Measurements from ENCODE around the gene GET4. TPM values are rescaled to one million over a fixed set of nuclear protein-coding genes. Genes with fewer than 3 reads are reported as not detected.

Gene GET4
- total and polyA plus RNA-seq, 4 donors: 19.5 to 34.7 (median 27.3) TPM

GRCh38 chr7:929311-929711 is 53.0 kb downstream of the GET4 start (continued):
- TF ChIP-seq NR2F2 (IDR thresholded peaks at IDR 0.05): no peak
- no peak for TF ChIP-seq RXRA (IDR thresholded peaks at IDR 0.05)
- no peak for TF ChIP-seq RAD21 (IDR thresholded peaks at IDR 0.05)
- no peak for TF ChIP-seq SP1 (IDR thresholded peaks at IDR 0.05)
- no peak for TF ChIP-seq FOXA2 (IDR thresholded peaks at IDR 0.05)

GRCh38 chr7:930975-931758 is 54.8 kb downstream of the GET4 start:
- no peak for DNase-seq (ENCODE audit: low spot score)
- H3K4me3 ChIP-seq (ENCODE audit: low read depth in 1 of 3, low read length in 3 of 3): no peak overlapping the region
- H3K9me3 ChIP-seq (ENCODE audit: control insufficient read depth in 4 of 4, low read length in 3 of 4): no peaks in the 10 kb centered on the region
- no peaks in the 10 kb centered on the region for H3K27me3 ChIP-seq (ENCODE audit: control insufficient read depth in 4 of 4, insufficient read depth in 4 of 4, low read length in 3 of 4)
- TF ChIP-seq SP1 (IDR thresholded peaks at IDR 0.05) (no peak), RAD21 (IDR thresholded peaks at IDR 0.05) (no peak), JUND (IDR thresholded peaks at IDR 0.05) (no peak), HNF4G (IDR thresholded peaks at IDR 0.05) (no peak)
- TF ChIP-seq, protein P1, sequence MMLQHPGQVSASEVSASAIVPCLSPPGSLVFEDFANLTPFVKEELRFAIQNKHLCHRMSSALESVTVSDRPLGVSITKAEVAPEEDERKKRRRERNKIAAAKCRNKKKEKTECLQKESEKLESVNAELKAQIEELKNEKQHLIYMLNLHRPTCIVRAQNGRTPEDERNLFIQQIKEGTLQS (IDR thresholded peaks at IDR 0.05): no peak
- TF ChIP-seq, protein P2, sequence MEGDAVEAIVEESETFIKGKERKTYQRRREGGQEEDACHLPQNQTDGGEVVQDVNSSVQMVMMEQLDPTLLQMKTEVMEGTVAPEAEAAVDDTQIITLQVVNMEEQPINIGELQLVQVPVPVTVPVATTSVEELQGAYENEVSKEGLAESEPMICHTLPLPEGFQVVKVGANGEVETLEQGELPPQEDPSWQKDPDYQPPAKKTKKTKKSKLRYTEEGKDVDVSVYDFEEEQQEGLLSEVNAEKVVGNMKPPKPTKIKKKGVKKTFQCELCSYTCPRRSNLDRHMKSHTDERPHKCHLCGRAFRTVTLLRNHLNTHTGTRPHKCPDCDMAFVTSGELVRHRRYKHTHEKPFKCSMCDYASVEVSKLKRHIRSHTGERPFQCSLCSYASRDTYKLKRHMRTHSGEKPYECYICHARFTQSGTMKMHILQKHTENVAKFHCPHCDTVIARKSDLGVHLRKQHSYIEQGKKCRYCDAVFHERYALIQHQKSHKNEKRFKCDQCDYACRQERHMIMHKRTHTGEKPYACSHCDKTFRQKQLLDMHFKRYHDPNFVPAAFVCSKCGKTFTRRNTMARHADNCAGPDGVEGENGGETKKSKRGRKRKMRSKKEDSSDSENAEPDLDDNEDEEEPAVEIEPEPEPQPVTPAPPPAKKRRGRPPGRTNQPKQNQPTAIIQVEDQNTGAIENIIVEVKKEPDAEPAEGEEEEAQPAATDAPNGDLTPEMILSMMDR (IDR thresholded peaks at IDR 0.05; ENCODE audit: low read depth, low read length, missing input control): no peak
- TF ChIP-seq, protein P3, sequence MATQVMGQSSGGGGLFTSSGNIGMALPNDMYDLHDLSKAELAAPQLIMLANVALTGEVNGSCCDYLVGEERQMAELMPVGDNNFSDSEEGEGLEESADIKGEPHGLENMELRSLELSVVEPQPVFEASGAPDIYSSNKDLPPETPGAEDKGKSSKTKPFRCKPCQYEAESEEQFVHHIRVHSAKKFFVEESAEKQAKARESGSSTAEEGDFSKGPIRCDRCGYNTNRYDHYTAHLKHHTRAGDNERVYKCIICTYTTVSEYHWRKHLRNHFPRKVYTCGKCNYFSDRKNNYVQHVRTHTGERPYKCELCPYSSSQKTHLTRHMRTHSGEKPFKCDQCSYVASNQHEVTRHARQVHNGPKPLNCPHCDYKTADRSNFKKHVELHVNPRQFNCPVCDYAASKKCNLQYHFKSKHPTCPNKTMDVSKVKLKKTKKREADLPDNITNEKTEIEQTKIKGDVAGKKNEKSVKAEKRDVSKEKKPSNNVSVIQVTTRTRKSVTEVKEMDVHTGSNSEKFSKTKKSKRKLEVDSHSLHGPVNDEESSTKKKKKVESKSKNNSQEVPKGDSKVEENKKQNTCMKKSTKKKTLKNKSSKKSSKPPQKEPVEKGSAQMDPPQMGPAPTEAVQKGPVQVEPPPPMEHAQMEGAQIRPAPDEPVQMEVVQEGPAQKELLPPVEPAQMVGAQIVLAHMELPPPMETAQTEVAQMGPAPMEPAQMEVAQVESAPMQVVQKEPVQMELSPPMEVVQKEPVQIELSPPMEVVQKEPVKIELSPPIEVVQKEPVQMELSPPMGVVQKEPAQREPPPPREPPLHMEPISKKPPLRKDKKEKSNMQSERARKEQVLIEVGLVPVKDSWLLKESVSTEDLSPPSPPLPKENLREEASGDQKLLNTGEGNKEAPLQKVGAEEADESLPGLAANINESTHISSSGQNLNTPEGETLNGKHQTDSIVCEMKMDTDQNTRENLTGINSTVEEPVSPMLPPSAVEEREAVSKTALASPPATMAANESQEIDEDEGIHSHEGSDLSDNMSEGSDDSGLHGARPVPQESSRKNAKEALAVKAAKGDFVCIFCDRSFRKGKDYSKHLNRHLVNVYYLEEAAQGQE (IDR thresholded peaks at IDR 0.05): no peak
- H3K9ac ChIP-seq (ENCODE audit: low read depth in 1 of 2, low read length in 2 of 2): no peak overlapping the region
- 70% methylated on average over 29 of the region's 29 CpGs for WGBS
- H3K36me3 ChIP-seq (ENCODE audit: control insufficient read depth in 4 of 4, insufficient read depth in 3 of 4, low read depth in 1 of 4, low read length in 3 of 4): peaks cover 0 to 3% (median 0%) of the 10 kb centered on the region in 4 donors
- H3K4me1 ChIP-seq (ENCODE audit: control insufficient read depth in 4 of 4, insufficient read depth in 4 of 4, low read length in 3 of 4): no peaks in the 10 kb centered on the region
- no peak overlapping the region for H3K27ac ChIP-seq (ENCODE audit: low read depth in 1 of 2, low read length in 2 of 2)

GRCh38 chr7:931871-932650 is 55.7 kb downstream of the GET4 start:
- Histone ChIP-seq H3K27ac (ENCODE audit: low read depth in 1 of 2, low read length in 2 of 2) (no peak overlapping the region), H3K36me3 (ENCODE audit: control insufficient read depth in 4 of 4, insufficient read depth in 3 of 4, low read depth in 1 of 4, low read length in 3 of 4) (no peaks in the 10 kb centered on the region), H3K9ac (ENCODE audit: low read depth in 1 of 2, low read length in 2 of 2) (no peak overlapping the region), H3K27me3 (ENCODE audit: control insufficient read depth in 4 of 4, insufficient read depth in 4 of 4, low read length in 3 of 4) (no peaks in the 10 kb centered on the region), H3K4me3 (ENCODE audit: low read depth in 1 of 3, low read length in 3 of 3) (no peak overlapping the region), H3K4me1 (ENCODE audit: control insufficient read depth in 4 of 4, insufficient read depth in 4 of 4, low read length in 3 of 4) (no peaks in the 10 kb centered on the region), H3K9me3 (ENCODE audit: control insufficient read depth in 4 of 4, low read length in 3 of 4) (no peaks in the 10 kb centered on the region)
- no peak for DNase-seq (ENCODE audit: low spot score)
- WGBS: 93% methylated on average over 21 of the region's 21 CpGs
- TF ChIP-seq HNF4G (IDR thresholded peaks at IDR 0.05) (no peak), ZBTB33 (IDR thresholded peaks at IDR 0.05) (no peak), MAX (IDR thresholded peaks at IDR 0.05) (no peak), RAD21 (IDR thresholded peaks at IDR 0.05) (no peak), YY1 (IDR thresholded peaks at IDR 0.05) (no peak), EGR1 (IDR thresholded peaks at IDR 0.05; ENCODE audit: low read depth in 2 of 2) (no peak), GABPA (IDR thresholded peaks at IDR 0.05 in 1 of 2, conservative IDR thresholded peaks at IDR 0.05 in 1 of 2) (no peak), FOXA2 (IDR thresholded peaks at IDR 0.05) (no peak)
- TF ChIP-seq, protein P3 (IDR thresholded peaks at IDR 0.05): no peak
- TF ChIP-seq, protein P1 (IDR thresholded peaks at IDR 0.05): no peak
